Left ventricle myocardium inferior (tissue), 1 donor: ENCODE data around the gene CHRNA9. TPM values are rescaled to one million over a fixed set of nuclear protein-coding genes. Genes with fewer than 3 reads are reported as not detected.

Experiments used
- DNase-seq: peaks from one replicate; pipeline ENCODE4 v3.0.0-alpha.2; 2020
- H3K27ac ChIP-seq: fragments of 200-600 bp; replicated peaks from 2 replicates; pipeline ENCODE4 v1.8.0; 2021
- H3K27me3 ChIP-seq: fragments of 200-600 bp; 2 replicates; pipeline ENCODE4 v1.8.0; 2021; ENCODE audit warnings: low read depth
- H3K36me3 ChIP-seq: fragments of 200-600 bp; 2 replicates; pipeline ENCODE4 v1.8.0; 2021
- H3K4me1 ChIP-seq: fragments of 200-600 bp; 2 replicates; pipeline ENCODE4 v1.8.0; 2021
- H3K4me3 ChIP-seq: fragments of 200-600 bp; 2 replicates; pipeline ENCODE4 v1.8.0; 2021; ENCODE audit warnings: mild to moderate bottlenecking, moderate library complexity
- H3K9me3 ChIP-seq: fragments of 200-600 bp; replicated peaks from 2 replicates; pipeline ENCODE4 v1.8.0; 2021
- CTCF ChIP-seq: fragments of 200-600 bp; IDR thresholded peaks from 2 replicates; pipeline ENCODE4 v1.8.0; 2021; ENCODE audit warnings: antibody characterized with exemption, mild to moderate bottlenecking, borderline replicate concordance
- intact Hi-C: fragments of 100-400 bp; cut with micrococcal nuclease; formaldehyde crosslinking; loops from one replicate; pipeline ENCODE4 v1.11.0; 2022
- total RNA-seq: library from RNA; stranded (reverse); fragmentation: NEBNext Ultra II Directional; extraction: Animal tissue kit (Norgen Biotek cat#: 25700); gene quantifications from one replicate; pipeline ENCODE4 v1.2.1, GENCODE V29; 2021
- donor health status: DM: no; HTN: yes; CAD: no; lungs with severe emphysema.

The CHRNA9 gene
- total RNA-seq, 1 donor from 2014 or later = not detected

DNA sequence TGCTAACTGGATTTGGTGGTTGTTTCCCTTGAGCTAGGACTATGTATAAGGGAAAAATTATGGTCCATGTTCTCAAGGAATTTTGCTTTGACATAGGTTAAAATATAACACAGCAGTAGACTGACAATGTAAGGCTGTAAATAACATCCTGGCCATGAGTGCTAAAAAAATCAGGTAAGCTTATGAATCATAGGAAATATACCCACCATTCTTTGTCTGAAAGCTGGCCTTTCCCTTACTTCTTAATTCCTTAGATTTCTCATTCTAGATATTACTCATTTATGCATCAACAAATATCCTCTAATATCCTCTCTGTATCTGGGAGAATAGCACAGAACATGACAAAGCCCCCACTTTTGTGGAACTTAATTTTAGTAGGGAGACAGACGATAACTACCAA, 6.8 kb upstream of the CHRNA9 start:
- no peak for DNase-seq
- Histone ChIP-seq H3K4me1 (no peaks in the 10 kb centered on the region), H3K9me3 (no peaks in the 10 kb centered on the region), H3K4me3 (no peak overlapping the region), H3K27me3 (peaks cover 36% of the 10 kb centered on the region), H3K36me3 (no peaks in the 10 kb centered on the region), H3K27ac (no peak overlapping the region)
- intact Hi-C loops = no loop called here
- no peak for TF ChIP-seq CTCF

DNA sequence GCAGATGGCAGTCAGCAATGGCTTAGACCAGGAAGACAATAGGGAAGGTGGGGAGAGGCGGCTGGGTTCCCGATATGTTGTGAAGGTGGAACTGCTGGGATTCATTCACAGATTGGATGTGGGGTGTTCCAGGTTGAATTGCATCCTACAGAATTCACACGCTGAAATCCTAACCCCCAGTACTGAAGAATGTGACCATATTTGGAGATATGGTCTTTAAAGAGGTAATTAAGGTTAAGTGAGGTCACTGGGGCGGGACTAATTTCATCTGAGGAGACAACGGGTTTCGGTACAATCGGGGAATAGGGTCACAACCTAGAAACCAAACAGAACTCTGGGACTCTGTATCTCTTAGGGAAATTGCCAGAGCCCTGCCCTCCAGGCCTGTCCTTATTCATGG, 5.3 kb upstream of the CHRNA9 start:
- no peak overlapping the region for H3K27ac ChIP-seq
- intact Hi-C loops = no loop called here
- H3K9me3 ChIP-seq = no peaks in the 10 kb centered on the region
- no peak for TF ChIP-seq CTCF
- no peaks in the 10 kb centered on the region for H3K4me1 ChIP-seq
- no peak for DNase-seq
- H3K36me3 ChIP-seq = no peaks in the 10 kb centered on the region
- H3K27me3 ChIP-seq = peaks cover 45% of the 10 kb centered on the region
- H3K4me3 ChIP-seq = no peak overlapping the region

DNA sequence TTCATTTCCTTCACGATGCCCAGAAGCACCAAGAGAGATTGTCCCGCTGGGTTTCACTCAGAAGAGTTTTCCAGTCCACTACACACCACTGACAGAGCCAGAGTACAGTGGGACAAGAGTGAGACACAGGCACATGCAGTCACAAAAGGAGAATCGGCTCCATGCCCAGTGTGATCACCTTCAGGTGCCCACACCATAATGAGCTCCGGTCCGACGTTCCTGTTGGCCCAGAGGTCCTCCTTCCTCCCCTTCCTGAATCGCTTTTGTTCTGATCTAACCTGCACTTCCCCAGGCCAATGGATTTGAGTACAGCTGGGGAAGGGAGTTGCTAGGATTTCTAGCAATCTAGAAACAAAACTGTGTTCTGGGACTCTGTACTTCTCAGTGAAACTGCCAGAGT, 4.6 kb upstream of the CHRNA9 start:
- peaks cover 52% of the 10 kb centered on the region for H3K27me3 ChIP-seq
- DNase-seq = no peak
- no peak overlapping the region for H3K4me3 ChIP-seq
- no peaks in the 10 kb centered on the region for H3K9me3 ChIP-seq
- H3K27ac ChIP-seq = no peak overlapping the region
- no peak for TF ChIP-seq CTCF
- intact Hi-C loops = no loop called here
- no peaks in the 10 kb centered on the region for H3K36me3 ChIP-seq
- H3K4me1 ChIP-seq = no peaks in the 10 kb centered on the region

GRCh38 chr4:40331101-40331745, 3.9 kb upstream of the CHRNA9 start:
- intact Hi-C loops = no loop called here
- Histone ChIP-seq H3K36me3 (no peaks in the 10 kb centered on the region), H3K4me3 (no peak overlapping the region), H3K27ac (no peak overlapping the region), H3K9me3 (no peaks in the 10 kb centered on the region), H3K27me3 (peaks cover 59% of the 10 kb centered on the region), H3K4me1 (no peaks in the 10 kb centered on the region)
- DNase-seq = no peak
- TF ChIP-seq CTCF = no peak

DNA sequence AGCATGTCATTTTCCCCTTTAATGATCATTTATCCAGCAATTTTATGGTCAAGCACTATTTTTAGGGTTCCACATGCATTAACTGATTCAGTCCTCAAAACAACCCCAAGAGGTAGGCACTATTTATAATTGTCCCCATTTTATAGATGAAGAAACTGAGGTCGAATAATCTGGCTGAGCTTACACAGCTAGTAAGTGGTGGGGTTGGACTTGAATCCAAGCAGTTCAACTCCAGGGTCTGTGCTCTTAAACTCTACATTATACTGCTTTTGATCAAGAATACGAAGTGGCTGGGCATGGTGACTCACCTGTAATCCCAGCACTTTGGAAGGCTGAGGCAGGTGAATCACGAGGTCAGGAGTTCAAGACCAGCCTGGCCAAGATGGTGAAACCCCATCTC, 3.2 kb upstream of the CHRNA9 start:
- Histone ChIP-seq H3K36me3 (no peaks in the 10 kb centered on the region), H3K4me3 (no peak overlapping the region), H3K27ac (no peak overlapping the region), H3K27me3 (peaks cover 61% of the 10 kb centered on the region), H3K4me1 (no peaks in the 10 kb centered on the region), H3K9me3 (no peaks in the 10 kb centered on the region)
- intact Hi-C loops = no loop called here
- TF ChIP-seq CTCF = no peak
- DNase-seq = no peak

DNA sequence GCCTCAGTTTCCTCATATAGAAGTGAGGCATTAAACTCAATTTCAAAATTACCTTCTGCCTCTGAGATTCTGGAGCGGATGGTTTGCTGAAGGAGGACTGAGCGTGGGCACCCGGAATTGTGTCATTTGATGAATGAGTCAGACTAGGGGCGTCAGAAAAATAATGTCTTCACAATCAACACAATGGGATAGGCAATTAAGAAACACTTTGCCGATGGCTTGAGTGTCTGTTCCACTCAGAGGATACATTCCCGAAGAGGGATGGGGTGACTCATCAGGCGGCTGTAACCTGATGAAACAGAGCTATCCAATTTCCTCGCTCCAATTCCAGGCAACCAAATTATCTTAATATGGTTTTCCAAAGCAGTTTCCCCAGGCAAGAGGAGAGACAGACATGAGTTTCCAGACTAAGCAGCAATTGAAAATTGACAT, 1.2 kb upstream of the CHRNA9 start:
- Histone ChIP-seq H3K4me3 (no peak overlapping the region), H3K4me1 (no peaks in the 10 kb centered on the region), H3K27me3 (peaks cover 62% of the 10 kb centered on the region), H3K9me3 (no peaks in the 10 kb centered on the region), H3K36me3 (no peaks in the 10 kb centered on the region), H3K27ac (no peak overlapping the region)
- intact Hi-C loops = no loop called here
- no peak for DNase-seq
- no peak for TF ChIP-seq CTCF
